ENCODE results near the gene QKI.

GRCh38 chr6:163599684-163600083 is 185.2 kb downstream of the QKI start:
- no peak for TF ChIP-seq CTCF (IDR thresholded peaks at IDR 0.05; ENCODE audit: poor library complexity)
- no peak for TF ChIP-seq EZH2phosphoT487 (IDR thresholded peaks at IDR 0.05; ENCODE audit: low read depth, severe bottlenecking, unreplicated experiment)
- no peak for TF ChIP-seq EZH2 (IDR thresholded peaks at IDR 0.05; ENCODE audit: borderline replicate concordance)

Measured in hepatocyte (in vitro differentiated cells).